Inferior parietal cortex (tissue), 1 donor: ENCODE measurements around the gene SPG11.
"Not testable (repeated sequence)": the region's sequence is repeated elsewhere in the genome, so short reads cannot be mapped to it uniquely, and the experiment has no call there.

Experiments
- DNase-seq: peaks from one replicate; pipeline ENCODE4 v3.0.0-alpha.2; 2016; ENCODE audit errors: extremely low spot score

The SPG11 gene

GRCh38 chr15:44675911-44676310 lies 12.4 kb upstream of the SPG11 start:
- no peak for DNase-seq

DNA sequence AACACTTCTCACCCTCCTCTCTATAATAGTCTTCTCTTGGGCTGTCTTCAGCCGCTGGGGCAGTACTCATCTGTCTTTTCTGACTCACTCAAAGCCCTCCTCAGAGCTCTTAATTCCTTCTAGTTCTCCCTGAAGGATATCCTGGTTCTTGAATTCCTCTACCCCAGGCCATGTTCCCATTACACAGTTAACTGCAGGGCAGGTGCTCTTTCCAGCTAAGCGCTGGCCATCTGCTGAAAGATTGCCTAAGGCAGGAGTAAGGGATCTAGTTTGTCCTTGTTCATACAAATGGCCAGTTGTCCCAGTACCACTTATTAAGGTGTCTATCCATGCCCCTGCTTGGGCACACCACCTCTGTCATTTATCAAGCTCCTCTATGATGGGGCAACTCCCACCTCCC lies 10.2 kb upstream of the SPG11 start:
- DNase-seq: no peak

- DNase-seq: no peak
Observed at GRCh38 chr15:44670087-44670950, 6.9 kb upstream of the SPG11 start.

GRCh38 chr15:44668921-44669320 lies 5.5 kb upstream of the SPG11 start:
- no peak for DNase-seq

DNA sequence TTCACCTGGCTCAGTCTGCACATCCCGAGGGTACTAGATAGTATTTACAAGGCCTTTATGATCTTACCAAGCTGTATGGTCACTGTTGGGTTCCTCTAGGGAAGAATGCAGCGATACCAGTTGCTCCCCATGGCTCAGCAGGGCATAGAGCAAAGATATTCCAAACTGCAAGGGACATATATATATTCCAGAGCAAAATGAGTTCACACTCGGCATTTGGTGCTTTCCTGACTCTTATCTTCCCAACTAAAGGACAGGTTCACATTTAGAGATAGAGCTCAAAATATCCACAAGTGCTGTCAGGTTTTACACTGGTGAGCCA lies 3.5 kb upstream of the SPG11 start:
- no peak for DNase-seq

DNA sequence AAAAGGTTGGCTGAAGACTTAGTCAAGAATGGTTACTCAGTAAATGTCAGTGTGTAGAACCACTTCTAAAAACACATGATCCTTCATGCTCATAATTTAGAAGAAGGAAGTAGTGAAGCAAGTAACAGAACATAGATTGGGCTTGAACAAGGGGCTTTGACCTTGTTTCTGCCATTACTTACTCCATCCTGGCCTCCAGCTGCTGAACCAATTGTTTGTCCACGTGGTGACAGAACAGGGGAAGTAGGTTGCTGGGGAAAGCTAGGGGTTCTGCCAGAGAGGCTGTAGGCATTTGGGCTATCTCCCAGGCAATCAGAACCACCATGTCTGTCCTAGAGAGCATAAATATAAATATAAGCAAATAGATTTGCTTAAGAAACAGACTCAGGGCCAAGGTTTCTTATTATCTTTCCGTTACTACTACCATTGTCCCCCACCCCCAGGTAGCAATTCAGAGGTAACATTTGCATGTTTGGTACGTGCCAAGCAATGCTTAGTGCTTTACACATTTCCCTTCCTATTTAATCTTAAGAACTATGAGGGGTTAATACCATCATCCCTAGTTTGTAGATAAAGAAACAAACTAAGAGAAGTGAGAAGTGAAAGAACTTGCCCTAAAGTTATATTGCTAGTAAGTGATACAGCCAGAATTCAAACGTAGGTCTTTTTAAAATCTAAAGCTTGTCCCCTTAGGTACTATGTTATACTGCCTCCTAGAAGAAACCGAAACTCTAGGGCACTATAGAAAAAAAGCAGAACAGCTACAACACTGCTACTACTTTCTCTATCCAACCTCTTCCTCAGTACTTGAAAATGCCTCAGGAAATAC lies 3.0 kb upstream of the SPG11 start:
- DNase-seq: no peak

- peak; percentile 43 for DNase-seq
Observed at GRCh38 chr15:44662478-44663409, 718 bp downstream of the SPG11 start.

- no peak for DNase-seq
Observed at GRCh38 chr15:44661576-44661975, 1.9 kb downstream of the SPG11 start.

GRCh38 chr15:44659056-44659455 lies 4.4 kb downstream of the SPG11 start:
- no peak for DNase-seq

- DNase-seq: no peak
Observed at GRCh38 chr15:44657378-44657777, 6.1 kb downstream of the SPG11 start.

GRCh38 chr15:44656913-44657312 lies 6.5 kb downstream of the SPG11 start:
- DNase-seq: no peak

DNA sequence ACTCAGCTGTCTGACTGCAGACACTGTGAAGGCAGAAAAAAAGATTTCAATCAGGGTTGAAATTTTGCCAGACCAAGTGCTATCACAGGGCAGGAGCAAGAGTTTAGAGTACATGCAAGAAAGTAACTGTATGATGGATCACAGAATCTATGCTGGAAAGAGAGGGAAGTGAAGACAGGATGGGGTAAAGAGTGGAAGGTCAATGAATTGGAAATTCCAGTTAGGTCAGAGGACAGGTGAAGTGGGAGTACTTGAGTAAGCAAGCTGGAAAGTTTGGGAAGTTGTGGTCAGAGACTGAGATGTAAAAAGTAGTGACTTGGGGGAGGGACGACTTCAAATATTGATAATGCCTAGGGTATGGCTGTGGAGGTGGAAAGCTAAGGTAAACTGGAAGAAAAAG lies 7.2 kb downstream of the SPG11 start:
- DNase-seq: no peak

GRCh38 chr15:44654858-44655257 lies 8.6 kb downstream of the SPG11 start:
- DNase-seq: no peak

- no peak for DNase-seq
Observed at GRCh38 chr15:44647637-44648036, 15.8 kb downstream of the SPG11 start.

DNA sequence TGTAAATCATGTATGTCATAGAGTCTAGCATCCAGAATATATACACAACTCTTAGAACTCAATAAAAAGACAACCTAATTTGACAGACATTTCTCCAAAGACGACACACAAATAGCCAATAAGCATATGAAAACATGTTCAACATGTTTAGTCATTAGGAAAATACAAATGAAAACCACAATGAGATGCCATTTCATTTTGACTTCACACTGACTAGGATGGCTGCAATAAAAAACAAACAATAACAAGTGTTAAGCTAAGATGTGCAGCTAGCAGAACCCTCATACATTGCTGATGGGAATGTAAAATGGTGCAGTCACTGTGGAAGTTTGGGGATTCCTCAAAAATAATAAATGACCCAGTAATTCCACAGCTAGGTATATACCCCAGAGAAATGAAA lies 16.4 kb downstream of the SPG11 start:
- DNase-seq: no peak

GRCh38 chr15:44646460-44646859 lies 17.0 kb downstream of the SPG11 start:
- DNase-seq: no peak

DNA sequence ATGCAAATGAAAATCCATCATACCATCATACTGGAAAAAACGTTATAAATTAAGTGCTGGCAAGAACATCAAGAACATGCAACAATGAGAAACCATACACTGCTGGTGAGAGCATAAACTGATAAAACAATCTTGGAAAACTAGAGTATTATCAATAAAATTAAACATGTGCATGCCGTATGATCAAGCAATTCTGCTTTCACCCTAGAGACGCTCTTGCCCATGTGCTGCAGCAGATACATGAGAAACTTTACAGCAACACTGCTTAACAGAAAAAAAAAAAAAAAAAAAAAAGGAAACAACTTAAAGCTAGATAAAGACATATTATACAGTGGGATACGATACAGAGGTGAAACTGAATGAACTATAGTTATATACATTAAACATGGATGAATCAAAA lies 21.8 kb downstream of the SPG11 start:
- DNase-seq: no peak

DNA sequence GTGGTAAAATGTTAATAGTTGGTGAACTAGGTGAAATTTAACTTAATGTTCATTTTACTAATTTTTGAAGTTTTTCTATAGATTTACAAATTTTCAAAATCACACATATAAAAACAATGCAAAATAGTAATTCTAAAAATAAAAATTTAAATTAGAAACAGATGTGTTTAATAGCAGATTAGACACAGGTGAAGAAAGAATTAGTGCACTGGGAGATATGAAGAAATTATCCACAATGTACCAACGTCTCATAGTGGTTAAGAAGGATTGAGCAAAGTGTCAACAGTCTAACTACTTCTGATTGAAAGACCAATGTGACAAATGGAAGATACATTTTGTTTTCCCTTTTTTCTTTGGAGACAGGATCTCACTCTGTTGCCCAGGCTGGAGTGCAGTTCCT lies 26.5 kb downstream of the SPG11 start:
- no peak for DNase-seq

- DNase-seq: no peak
Observed at GRCh38 chr15:44633603-44634002, 29.9 kb downstream of the SPG11 start.

- DNase-seq: not testable (repeated sequence)
Observed at GRCh38 chr15:44625286-44625685, 38.2 kb downstream of the SPG11 start.

DNA sequence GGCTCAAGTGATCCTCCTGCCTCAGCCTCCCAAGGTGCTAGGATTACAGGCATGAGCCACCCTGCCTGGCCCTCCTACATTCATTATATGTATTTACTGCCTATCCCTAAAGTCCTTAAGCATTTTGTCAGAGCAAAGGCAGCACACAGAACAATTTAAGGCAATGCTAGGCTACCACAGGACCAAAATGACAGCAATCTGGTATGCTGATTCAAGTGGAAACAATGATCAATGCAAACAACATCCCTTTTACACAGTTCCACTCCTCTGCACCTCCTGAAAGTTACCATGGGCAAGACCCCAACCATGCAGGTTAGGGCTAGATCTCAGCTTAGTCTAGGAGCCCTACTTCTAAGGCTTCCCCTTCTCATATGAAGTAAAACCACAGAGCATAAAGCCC lies 40.3 kb downstream of the SPG11 start:
- no peak for DNase-seq

DNA sequence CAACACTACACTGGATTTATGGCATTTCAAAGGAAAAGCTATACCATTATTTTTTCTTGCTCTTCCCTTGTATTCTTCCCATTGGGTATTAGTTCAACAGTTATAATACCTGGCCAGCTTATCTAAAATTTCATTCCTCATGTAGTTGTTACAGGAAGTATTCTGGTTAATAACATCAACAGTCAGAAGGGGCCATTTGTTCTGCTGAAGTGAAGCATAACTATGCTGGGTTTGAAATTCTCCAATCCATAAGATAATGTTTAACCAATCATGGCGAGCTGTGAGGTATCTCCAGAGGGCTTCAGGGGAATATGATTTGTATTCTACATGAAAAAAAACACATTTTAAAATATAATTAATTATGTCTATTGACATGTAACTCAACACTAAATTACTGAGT lies 43.4 kb downstream of the SPG11 start:
- DNase-seq: no peak
